Measurements from ENCODE around the gene LIN7C.

Gene LIN7C

GRCh38 chr11:27465629-27466028 lies 40.9 kb downstream of the LIN7C start:
- no peak overlapping the region for H3K4me3 ChIP-seq (ENCODE audit: low read depth, low read length)
- TF ChIP-seq, protein P1, sequence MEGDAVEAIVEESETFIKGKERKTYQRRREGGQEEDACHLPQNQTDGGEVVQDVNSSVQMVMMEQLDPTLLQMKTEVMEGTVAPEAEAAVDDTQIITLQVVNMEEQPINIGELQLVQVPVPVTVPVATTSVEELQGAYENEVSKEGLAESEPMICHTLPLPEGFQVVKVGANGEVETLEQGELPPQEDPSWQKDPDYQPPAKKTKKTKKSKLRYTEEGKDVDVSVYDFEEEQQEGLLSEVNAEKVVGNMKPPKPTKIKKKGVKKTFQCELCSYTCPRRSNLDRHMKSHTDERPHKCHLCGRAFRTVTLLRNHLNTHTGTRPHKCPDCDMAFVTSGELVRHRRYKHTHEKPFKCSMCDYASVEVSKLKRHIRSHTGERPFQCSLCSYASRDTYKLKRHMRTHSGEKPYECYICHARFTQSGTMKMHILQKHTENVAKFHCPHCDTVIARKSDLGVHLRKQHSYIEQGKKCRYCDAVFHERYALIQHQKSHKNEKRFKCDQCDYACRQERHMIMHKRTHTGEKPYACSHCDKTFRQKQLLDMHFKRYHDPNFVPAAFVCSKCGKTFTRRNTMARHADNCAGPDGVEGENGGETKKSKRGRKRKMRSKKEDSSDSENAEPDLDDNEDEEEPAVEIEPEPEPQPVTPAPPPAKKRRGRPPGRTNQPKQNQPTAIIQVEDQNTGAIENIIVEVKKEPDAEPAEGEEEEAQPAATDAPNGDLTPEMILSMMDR (IDR thresholded peaks at IDR 0.05; ENCODE audit: low read depth, low read length), result no peak

DNA sequence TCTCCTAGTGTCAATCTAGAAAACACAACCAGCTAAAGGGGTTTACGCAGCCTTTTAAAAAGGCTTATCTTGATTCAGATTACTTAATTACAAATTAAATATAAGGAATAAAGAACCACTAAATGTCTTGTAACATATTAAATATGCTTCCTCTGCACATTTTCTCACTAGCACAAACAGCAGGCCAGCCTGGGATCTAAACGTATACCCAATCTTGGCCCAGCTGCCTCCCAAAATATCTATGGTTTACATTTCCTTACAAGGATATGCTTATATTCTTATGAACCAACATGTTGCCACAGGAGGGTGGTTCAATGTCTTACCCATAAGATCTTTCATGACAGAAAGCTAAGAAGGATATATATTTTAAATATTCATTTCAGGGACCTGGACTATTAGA lies 41.7 kb downstream of the LIN7C start:
- no peak overlapping the region for H3K4me3 ChIP-seq (ENCODE audit: low read depth, low read length)
- TF ChIP-seq, protein P1 (IDR thresholded peaks at IDR 0.05; ENCODE audit: low read depth, low read length), result no peak

DNA sequence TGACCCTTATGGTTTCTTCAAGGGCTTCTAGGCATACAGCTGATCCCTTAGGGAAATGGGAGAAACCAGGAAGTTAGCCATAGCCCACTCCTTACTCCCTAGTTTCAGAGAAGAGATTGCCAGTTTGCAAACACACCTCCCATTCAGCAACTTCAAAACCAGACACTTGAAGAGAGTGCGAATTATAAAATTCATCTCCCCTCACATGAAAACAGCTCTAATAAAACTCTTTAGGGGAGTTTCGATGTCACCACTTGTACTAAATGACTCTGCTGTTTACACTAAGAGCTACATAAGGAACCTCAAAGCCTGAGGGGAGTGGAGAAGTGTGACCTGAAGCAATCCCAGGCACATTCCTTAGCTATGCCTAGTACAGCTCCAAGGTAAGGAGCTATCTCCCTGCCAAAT lies 42.3 kb downstream of the LIN7C start:
- TF ChIP-seq, protein P1 (IDR thresholded peaks at IDR 0.05; ENCODE audit: low read depth, low read length), result no peak
- H3K4me3 ChIP-seq (ENCODE audit: low read depth, low read length), result no peak overlapping the region

- no peak overlapping the region for H3K4me3 ChIP-seq (ENCODE audit: low read depth, low read length)
- TF ChIP-seq, protein P1 (IDR thresholded peaks at IDR 0.05; ENCODE audit: low read depth, low read length), result no peak
Observed at GRCh38 chr11:27462543-27462942, 44.0 kb downstream of the LIN7C start.

- TF ChIP-seq, protein P1 (IDR thresholded peaks at IDR 0.05; ENCODE audit: low read depth, low read length), result no peak
Observed at GRCh38 chr11:27460158-27460978, 46.2 kb downstream of the LIN7C start.

GRCh38 chr11:27459191-27459590 lies 47.4 kb downstream of the LIN7C start:
- TF ChIP-seq, protein P1 (IDR thresholded peaks at IDR 0.05; ENCODE audit: low read depth, low read length), result no peak
- H3K4me3 ChIP-seq (ENCODE audit: low read depth, low read length), result no peak overlapping the region

More at GRCh38 chr11:27460158-27460978, 46.2 kb downstream of the LIN7C start:
- H3K4me3 ChIP-seq (ENCODE audit: low read depth, low read length), result no peak overlapping the region

GRCh38 chr11:27458182-27458581 lies 48.4 kb downstream of the LIN7C start:
- no peak overlapping the region for H3K4me3 ChIP-seq (ENCODE audit: low read depth, low read length)
- TF ChIP-seq, protein P1 (IDR thresholded peaks at IDR 0.05; ENCODE audit: low read depth, low read length), result no peak

Measured in WI38 (cell line).